Esophagus muscularis mucosa (tissue), 4 donors: ENCODE measurements around the gene SSTR5. TPM values are rescaled to one million over a fixed set of nuclear protein-coding genes. Genes with fewer than 3 reads are reported as not detected.

Source experiments
- DNase-seq: peaks from one replicate; pipeline ENCODE4 v3.0.0-alpha.2; 2017; ENCODE audit errors: extremely low spot score
- H3K27ac ChIP-seq, 4 donors: fragments of 200-600 bp; sonication (generic); replicated peaks in 1 of 4; 1 replicate in 3 of 4; 2 replicates in 1 of 4; pipeline ENCODE4 v1.5.1; 2016 to 2019; ENCODE audit warnings: mild to moderate bottlenecking in 1 of 4
- H3K27me3 ChIP-seq, 4 donors: fragments of 200-600 bp; sonication (generic); one replicate each; pipeline versions ENCODE4 v1.5.1 to v1.6.0; 2016 to 2019
- H3K36me3 ChIP-seq, 4 donors: fragments of 200-600 bp; sonication (generic); one replicate each; pipeline ENCODE4 v1.5.1; 2016 to 2019
- H3K4me1 ChIP-seq, 4 donors: fragments of 200-600 bp; sonication (generic); one replicate each; pipeline ENCODE4 v1.5.1; 2016 to 2019
- H3K4me3 ChIP-seq, 4 donors: fragments of 200-600 bp; sonication (generic); 1 replicate in 2 of 4; 2 replicates in 2 of 4; pipeline ENCODE4 v1.5.1; 2016 to 2019; ENCODE audit warnings: mild to moderate bottlenecking in 4 of 4, moderate library complexity in 1 of 4
- H3K9me3 ChIP-seq, 4 donors: fragments of 200-600 bp; sonication (generic); 1 replicate in 3 of 4; 2 replicates in 1 of 4; pipeline ENCODE4 v1.5.1; 2016 to 2019
- EP300 ChIP-seq: sonication (generic); formaldehyde crosslinking; IDR thresholded peaks from one replicate; pipeline ENCODE4 v1.6.1; 2017; ENCODE audit warnings: antibody characterized with exemption
- POLR2A ChIP-seq: fragments of 450-650 bp; IDR thresholded peaks from one replicate; pipeline ENCODE4 v1.6.1; 2017; ENCODE audit warnings: antibody characterized with exemption, moderate library complexity, mild to moderate bottlenecking, low read depth
- POLR2AphosphoS5 ChIP-seq, 2 donors: sonication (generic); formaldehyde crosslinking; IDR thresholded peaks; one replicate each; pipeline ENCODE4 v1.6.1; 2017; ENCODE audit warnings: antibody characterized with exemption in 2 of 2
- WGBS: methylation state at CpG from one replicate; pipeline ENCODE4 v1.1.5; 2018; 5-methylcytosine and 5-hydroxymethylcytosine counted together
- intact Hi-C: fragments of 100-400 bp; cut with DNase I; formaldehyde crosslinking; loops from one replicate; pipeline ENCODE4 v1.15.1; 2023
- total RNA-seq, 4 donors: library from RNA; depleted of rRNA; stranded (reverse); fragments of >200 nt; gene quantifications; one replicate each; pipeline versions ENCODE4 v1.1.0 to v1.2.1, GENCODE V29; 2016
- TF ChIP-seq, protein P1 (sequence below), 3 experiments: fragments of 200-600 bp in 2 of 3; fragments of 450-650 bp in 1 of 3; sonication (generic) in 2 of 3; IDR thresholded peaks; one replicate each; pipeline ENCODE4 v1.5.1; 2017 to 2019; ENCODE audit warnings: antibody characterized with exemption in 3 of 3, mild to moderate bottlenecking in 2 of 3, moderate library complexity in 1 of 3

Gene SSTR5
- total RNA-seq, 4 donors from 2014 or later, result not detected

DNA sequence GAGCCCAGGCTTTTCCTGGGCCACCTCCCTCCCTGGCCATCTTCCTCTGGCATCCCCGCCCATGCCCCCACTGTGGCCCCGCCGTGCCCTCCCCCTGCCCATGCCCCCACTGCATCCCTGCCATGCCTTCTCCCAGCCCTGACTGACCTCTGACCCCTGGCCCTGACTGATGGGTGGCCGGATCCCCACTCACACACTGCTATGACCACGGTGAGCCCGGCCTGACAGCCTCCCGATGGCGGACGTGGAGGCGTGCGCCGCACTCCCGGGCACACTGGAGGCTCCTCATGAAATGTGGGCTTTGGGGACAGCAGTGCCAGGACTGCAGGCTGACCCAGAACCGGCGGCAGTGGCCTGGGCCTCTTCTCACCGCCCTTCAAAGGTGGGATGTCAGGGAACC, 34.1 kb downstream of the SSTR5 start:
- intact Hi-C loops, result loop anchor here (2.0 kb wide), 1 partner anchor 88 kb away; no protein-coding TSS in a partner anchor
- no peaks in the 10 kb centered on the region for H3K36me3 ChIP-seq
- no peak for DNase-seq
- WGBS, result 80% methylated on average over 14 of the region's 16 CpGs
- H3K27me3 ChIP-seq, result peaks cover 0 to 76% (median 4%) of the 10 kb centered on the region in 4 donors
- H3K4me1 ChIP-seq, result peaks cover 6 to 33% (median 28%) of the 10 kb centered on the region in 4 donors
- H3K9me3 ChIP-seq, result no peaks in the 10 kb centered on the region
- H3K4me3 ChIP-seq, result no peak overlapping the region
- TF ChIP-seq EP300 (no peak), POLR2A (no peak), POLR2AphosphoS5 (IDR thresholded peaks at IDR 0.05) (no peak)
- TF ChIP-seq, protein P1, sequence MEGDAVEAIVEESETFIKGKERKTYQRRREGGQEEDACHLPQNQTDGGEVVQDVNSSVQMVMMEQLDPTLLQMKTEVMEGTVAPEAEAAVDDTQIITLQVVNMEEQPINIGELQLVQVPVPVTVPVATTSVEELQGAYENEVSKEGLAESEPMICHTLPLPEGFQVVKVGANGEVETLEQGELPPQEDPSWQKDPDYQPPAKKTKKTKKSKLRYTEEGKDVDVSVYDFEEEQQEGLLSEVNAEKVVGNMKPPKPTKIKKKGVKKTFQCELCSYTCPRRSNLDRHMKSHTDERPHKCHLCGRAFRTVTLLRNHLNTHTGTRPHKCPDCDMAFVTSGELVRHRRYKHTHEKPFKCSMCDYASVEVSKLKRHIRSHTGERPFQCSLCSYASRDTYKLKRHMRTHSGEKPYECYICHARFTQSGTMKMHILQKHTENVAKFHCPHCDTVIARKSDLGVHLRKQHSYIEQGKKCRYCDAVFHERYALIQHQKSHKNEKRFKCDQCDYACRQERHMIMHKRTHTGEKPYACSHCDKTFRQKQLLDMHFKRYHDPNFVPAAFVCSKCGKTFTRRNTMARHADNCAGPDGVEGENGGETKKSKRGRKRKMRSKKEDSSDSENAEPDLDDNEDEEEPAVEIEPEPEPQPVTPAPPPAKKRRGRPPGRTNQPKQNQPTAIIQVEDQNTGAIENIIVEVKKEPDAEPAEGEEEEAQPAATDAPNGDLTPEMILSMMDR (IDR thresholded peaks at IDR 0.05), result no peak
- H3K27ac ChIP-seq, result no peak overlapping the region

- Histone ChIP-seq H3K4me3 (no peak overlapping the region), H3K27me3 (peaks cover 0 to 71% (median 2%) of the 10 kb centered on the region in 4 donors)
- whole genome bisulfite sequencing, result 66% methylated on average over 10 of the region's 22 CpGs
Observed at GRCh38 chr16:1107141-1107540, 34.6 kb downstream of the SSTR5 start.

GRCh38 chr16:1107731-1108130, 35.2 kb downstream of the SSTR5 start:
- H3K27me3 ChIP-seq, result peaks cover 0 to 65% (median 0%) of the 10 kb centered on the region in 4 donors
- no peak for DNase-seq

More at GRCh38 chr16:1107141-1107540, 34.6 kb downstream of the SSTR5 start:
- H3K4me1 ChIP-seq, result peaks cover 6 to 33% (median 28%) of the 10 kb centered on the region in 4 donors
- no peaks in the 10 kb centered on the region for H3K9me3 ChIP-seq
- intact Hi-C loops, result loop anchor here (2.0 kb wide), 1 partner anchor 88 kb away; no protein-coding TSS in a partner anchor
- H3K27ac ChIP-seq, result no peak overlapping the region
- DNase-seq, result no peak
- TF ChIP-seq POLR2A (no peak), POLR2AphosphoS5 (IDR thresholded peaks at IDR 0.05) (no peak), EP300 (no peak)
- TF ChIP-seq, protein P1 (IDR thresholded peaks at IDR 0.05), result no peak
- H3K36me3 ChIP-seq, result no peaks in the 10 kb centered on the region

DNA sequence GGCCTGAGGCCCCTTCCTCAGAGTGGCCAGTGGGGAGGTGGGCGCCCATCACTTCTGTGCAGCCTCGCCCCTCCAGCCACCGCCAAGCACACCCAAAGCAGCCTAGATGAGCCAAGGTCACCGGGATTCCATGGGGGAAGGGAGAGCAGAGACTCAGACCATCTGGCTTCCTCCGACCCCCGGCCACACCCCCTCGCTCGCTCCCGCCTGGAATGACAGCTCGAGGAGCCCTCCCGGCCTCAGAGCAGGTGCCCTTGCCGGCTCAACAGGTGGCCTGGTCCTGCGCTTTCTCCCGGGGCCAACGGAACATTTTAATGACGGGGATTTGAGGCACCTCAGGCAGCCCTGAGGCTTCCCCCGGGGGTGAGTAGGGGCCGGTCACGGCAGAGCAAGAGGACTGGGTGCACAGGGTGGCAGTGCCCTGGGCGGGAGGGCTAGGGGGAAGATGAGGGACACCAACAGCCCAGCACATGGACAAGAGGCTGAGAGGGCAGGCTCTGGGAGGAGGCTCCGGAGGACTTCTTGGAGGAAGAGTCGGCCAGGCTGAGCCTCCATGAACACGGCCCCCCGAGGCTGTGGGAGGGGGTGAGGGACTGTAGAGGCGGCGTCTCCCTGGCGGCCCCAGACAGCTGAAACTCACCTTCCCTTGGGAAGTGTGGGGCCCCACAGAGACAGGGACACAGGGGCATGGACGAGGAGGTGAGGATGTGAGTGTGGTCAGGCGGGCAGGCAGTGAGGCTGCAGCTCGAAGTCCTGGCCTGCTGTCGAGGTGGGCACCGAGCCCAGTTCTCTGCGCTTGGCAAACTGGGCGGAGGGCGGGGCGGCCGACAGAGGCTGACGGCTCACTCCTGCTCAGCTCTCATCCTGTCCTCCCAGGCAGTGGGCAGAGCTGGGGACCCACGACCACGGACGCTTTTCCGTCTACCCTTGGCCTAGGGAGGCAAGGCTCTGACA, 36.0 kb downstream of the SSTR5 start:
- Histone ChIP-seq H3K4me3 (no peak overlapping the region), H3K4me1 (peaks cover 0 to 24% (median 20%) of the 10 kb centered on the region in 4 donors), H3K27ac (peak overlapping the region in 1 of 4 donors; percentile 10), H3K9me3 (no peaks in the 10 kb centered on the region), H3K27me3 (peaks cover 0 to 57% (median 0%) of the 10 kb centered on the region in 4 donors), H3K36me3 (no peaks in the 10 kb centered on the region)
- DNase-seq, result no peak
- TF ChIP-seq POLR2AphosphoS5 (IDR thresholded peaks at IDR 0.05) (peak; percentile 26 to 31), POLR2A (no peak)
- TF ChIP-seq, protein P1 (IDR thresholded peaks at IDR 0.05), result no peak
- intact Hi-C loops, result no loop called here
- WGBS, result 33% methylated on average over 30 of the region's 42 CpGs

More at GRCh38 chr16:1107731-1108130, 35.2 kb downstream of the SSTR5 start:
- intact Hi-C loops, result loop anchor here (2.0 kb wide), 1 partner anchor 87 kb away; no protein-coding TSS in a partner anchor
- H3K4me3 ChIP-seq, result no peak overlapping the region
- WGBS, result 69% methylated on average over 8 of the region's 12 CpGs
- no peak overlapping the region for H3K27ac ChIP-seq
- TF ChIP-seq POLR2A, result no peak
- TF ChIP-seq EP300, result no peak
- TF ChIP-seq POLR2AphosphoS5 (IDR thresholded peaks at IDR 0.05), result no peak
- TF ChIP-seq, protein P1 (IDR thresholded peaks at IDR 0.05), result no peak
- H3K4me1 ChIP-seq, result peaks cover 6 to 32% (median 27%) of the 10 kb centered on the region in 4 donors
- no peaks in the 10 kb centered on the region for H3K9me3 ChIP-seq
- no peaks in the 10 kb centered on the region for H3K36me3 ChIP-seq
